GF-D8 (cell line): ENCODE data around the gene OXGR1.
"Not testable (repeated sequence)": the region's sequence is repeated elsewhere in the genome, so short reads cannot be mapped to it uniquely, and the experiment has no call there.

ENCODE experiments used
- DNase-seq: peaks from one replicate; lab custom pipeline; 2025; lab: John Stamatoyannopoulos, UW

The OXGR1 gene

GRCh38 chr13:97005625-97006262, 11.5 kb upstream of the OXGR1 start:
- no peak for DNase-seq

- no peak for DNase-seq
These were observed 10.6 kb upstream of the OXGR1 start for GRCh38 chr13:97004886-97005285.

GRCh38 chr13:97004096-97004876, 10.0 kb upstream of the OXGR1 start:
- DNase-seq, result no peak

GRCh38 chr13:97003071-97003470, 8.8 kb upstream of the OXGR1 start:
- no peak for DNase-seq

GRCh38 chr13:97002581-97002980, 8.3 kb upstream of the OXGR1 start:
- no peak for DNase-seq

GRCh38 chr13:97001636-97002035, 7.4 kb upstream of the OXGR1 start:
- no peak for DNase-seq

- no peak for DNase-seq
These were observed 6.1 kb upstream of the OXGR1 start for GRCh38 chr13:97000295-97000925.

GRCh38 chr13:96999091-96999490, 4.8 kb upstream of the OXGR1 start:
- no peak for DNase-seq

- DNase-seq, result no peak
These were observed 3.8 kb upstream of the OXGR1 start for GRCh38 chr13:96998051-96998450.

- DNase-seq, result no peak
These were observed 2.6 kb upstream of the OXGR1 start for GRCh38 chr13:96996886-96997285.

GRCh38 chr13:96996107-96996506, 1.8 kb upstream of the OXGR1 start:
- DNase-seq, result no peak

GRCh38 chr13:96994858-96995243, 575 bp upstream of the OXGR1 start:
- DNase-seq, result no peak

- no peak for DNase-seq
These were observed 651 bp downstream of the OXGR1 start for GRCh38 chr13:96993634-96994016.

GRCh38 chr13:96992633-96993032, 1.6 kb downstream of the OXGR1 start:
- no peak for DNase-seq

- DNase-seq, result no peak
These were observed 3.2 kb downstream of the OXGR1 start for GRCh38 chr13:96991072-96991471.

- DNase-seq, result no peak
These were observed 5.8 kb downstream of the OXGR1 start for GRCh38 chr13:96988441-96988840.

- DNase-seq, result no peak
These were observed 10.2 kb downstream of the OXGR1 start for GRCh38 chr13:96984051-96984508.

GRCh38 chr13:96982672-96983071, 11.6 kb downstream of the OXGR1 start:
- DNase-seq, result peak; percentile 70

GRCh38 chr13:96979861-96980260, 14.4 kb downstream of the OXGR1 start:
- DNase-seq, result not testable (repeated sequence)

- DNase-seq, result no peak
These were observed 26.2 kb downstream of the OXGR1 start for GRCh38 chr13:96968027-96968426.

- no peak for DNase-seq
These were observed 27.0 kb downstream of the OXGR1 start for GRCh38 chr13:96967248-96967745.

GRCh38 chr13:96966415-96967102, 27.7 kb downstream of the OXGR1 start:
- DNase-seq, result no peak
